RWPE2 (cell line): ENCODE measurements around the gene BMERB1.

Experiments used
- ATAC-seq: fragments of 200-7000 bp; cut with Tn5 transposase; 3 replicates; pipeline ENCODE4 v1.9.1; 2021; ENCODE audit warnings: low read depth
- DNase-seq: peaks from one replicate; pipeline ENCODE4 v3.0.0-alpha.2; 2020; ENCODE audit warnings: low spot score
- H3K27ac ChIP-seq: fragments of 450-650 bp; 2 replicates; pipeline ENCODE4 v1.5.1; 2017; ENCODE audit warnings: mild to moderate bottlenecking; ENCODE audit not compliant: poor library complexity, severe bottlenecking
- H3K27me3 ChIP-seq: fragments of 250-450 bp; sonication (Bioruptor Pico); 2 replicates; pipeline ENCODE4 v1.5.1; 2021; ENCODE audit warnings: mild to moderate bottlenecking, moderate library complexity; ENCODE audit not compliant: insufficient read depth, poor library complexity, severe bottlenecking
- H3K36me3 ChIP-seq: fragments of 250-450 bp; sonication (Bioruptor Pico); 2 replicates; pipeline ENCODE4 v1.5.1; 2020; ENCODE audit warnings: low read depth, mild to moderate bottlenecking, moderate library complexity
- H3K4me1 ChIP-seq: fragments of 250-450 bp; sonication (Bioruptor Pico); 2 replicates; pipeline ENCODE4 v1.5.1; 2021; ENCODE audit warnings: mild to moderate bottlenecking, moderate library complexity; ENCODE audit not compliant: insufficient read depth, poor library complexity, severe bottlenecking
- H3K4me3 ChIP-seq: fragments of 250-450 bp; sonication (Bioruptor Pico); 2 replicates; pipeline ENCODE4 v1.5.1; 2021; ENCODE audit warnings: mild to moderate bottlenecking, moderate library complexity; ENCODE audit not compliant: severe bottlenecking
- H3K9me3 ChIP-seq: fragments of 250-450 bp; sonication (Bioruptor Pico); 2 replicates; pipeline ENCODE4 v1.5.1; 2021; ENCODE audit warnings: mild to moderate bottlenecking, moderate library complexity; ENCODE audit not compliant: severe bottlenecking
- TF ChIP-seq, protein P1 (sequence below): fragments of 450-650 bp; IDR thresholded peaks from one replicate; pipeline ENCODE4 v1.5.1; 2017; ENCODE audit warnings: mild to moderate bottlenecking, moderate library complexity; ENCODE audit not compliant: poor library complexity, severe bottlenecking

The BMERB1 gene

DNA sequence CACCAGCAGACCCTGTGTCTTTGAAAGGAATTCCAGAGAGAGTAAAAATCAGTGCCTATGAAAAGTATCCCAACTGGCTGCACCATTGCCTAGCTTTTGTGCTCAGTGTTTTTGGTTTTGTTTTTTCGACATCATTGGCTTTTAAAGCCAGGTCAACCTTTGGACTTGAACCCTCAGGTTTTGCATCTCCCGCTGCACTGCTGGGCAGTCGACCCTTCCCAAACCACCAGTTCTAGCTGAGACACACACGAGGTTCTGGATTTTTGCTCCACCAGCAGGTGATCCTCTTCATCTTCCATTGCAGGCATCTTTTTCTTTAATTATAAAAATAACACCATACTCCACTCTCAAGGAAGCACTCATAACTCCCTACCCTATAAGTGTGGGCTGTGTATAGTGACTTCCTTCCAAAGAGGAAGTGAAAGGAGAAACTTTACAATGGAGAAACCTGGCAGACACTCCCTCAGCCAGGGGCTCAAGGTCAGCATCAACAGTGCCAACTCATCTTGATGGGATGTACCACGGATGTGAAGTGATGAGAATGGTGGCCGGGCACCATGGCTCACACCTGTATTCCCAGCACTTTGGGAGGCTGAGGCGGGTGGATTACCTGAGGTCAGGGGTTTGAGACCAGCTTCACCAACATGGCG is 57.8 kb downstream of the BMERB1 start:
- TF ChIP-seq, protein P1, sequence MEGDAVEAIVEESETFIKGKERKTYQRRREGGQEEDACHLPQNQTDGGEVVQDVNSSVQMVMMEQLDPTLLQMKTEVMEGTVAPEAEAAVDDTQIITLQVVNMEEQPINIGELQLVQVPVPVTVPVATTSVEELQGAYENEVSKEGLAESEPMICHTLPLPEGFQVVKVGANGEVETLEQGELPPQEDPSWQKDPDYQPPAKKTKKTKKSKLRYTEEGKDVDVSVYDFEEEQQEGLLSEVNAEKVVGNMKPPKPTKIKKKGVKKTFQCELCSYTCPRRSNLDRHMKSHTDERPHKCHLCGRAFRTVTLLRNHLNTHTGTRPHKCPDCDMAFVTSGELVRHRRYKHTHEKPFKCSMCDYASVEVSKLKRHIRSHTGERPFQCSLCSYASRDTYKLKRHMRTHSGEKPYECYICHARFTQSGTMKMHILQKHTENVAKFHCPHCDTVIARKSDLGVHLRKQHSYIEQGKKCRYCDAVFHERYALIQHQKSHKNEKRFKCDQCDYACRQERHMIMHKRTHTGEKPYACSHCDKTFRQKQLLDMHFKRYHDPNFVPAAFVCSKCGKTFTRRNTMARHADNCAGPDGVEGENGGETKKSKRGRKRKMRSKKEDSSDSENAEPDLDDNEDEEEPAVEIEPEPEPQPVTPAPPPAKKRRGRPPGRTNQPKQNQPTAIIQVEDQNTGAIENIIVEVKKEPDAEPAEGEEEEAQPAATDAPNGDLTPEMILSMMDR: no peak
- no peak overlapping the region for H3K4me3 ChIP-seq
- peaks cover 4% of the 10 kb centered on the region for H3K4me1 ChIP-seq
- DNase-seq (no peak), ATAC-seq (no peak)
- H3K36me3 ChIP-seq: no peaks in the 10 kb centered on the region
- no peaks in the 10 kb centered on the region for H3K9me3 ChIP-seq
- H3K27me3 ChIP-seq: no peaks in the 10 kb centered on the region
- no peak overlapping the region for H3K27ac ChIP-seq

DNA sequence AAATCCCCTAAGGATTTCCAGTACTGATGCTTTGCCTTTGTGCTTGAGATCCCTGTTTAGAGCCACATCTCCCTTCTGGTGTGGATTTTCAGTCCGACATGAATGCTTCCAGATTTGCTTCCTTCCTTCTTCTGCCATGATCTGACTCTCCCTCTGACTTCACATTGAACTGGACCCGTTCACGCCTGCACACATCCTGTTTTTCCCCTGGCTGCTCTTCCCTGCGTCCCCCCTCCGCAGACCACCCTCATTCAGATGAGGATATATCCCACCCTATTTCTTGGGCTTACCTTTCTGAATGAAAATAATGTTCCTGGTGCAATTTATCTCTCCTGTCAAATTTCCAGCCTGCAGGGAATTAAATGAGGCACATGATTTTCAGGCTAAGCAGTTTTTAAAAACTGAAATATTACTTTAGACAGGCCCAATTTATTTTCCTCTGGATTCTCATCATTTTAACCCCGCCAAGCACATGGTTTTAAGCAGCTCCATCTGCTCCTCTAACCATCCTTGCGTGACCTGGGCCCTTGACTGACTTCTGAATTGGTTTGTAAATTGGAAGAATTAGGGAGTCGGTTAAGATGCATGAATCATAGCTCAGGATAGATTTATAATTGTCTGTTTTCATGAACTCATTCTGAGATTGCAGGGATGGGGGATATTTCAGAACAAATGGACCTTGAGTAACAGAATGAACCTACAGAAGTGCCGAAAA is 59.2 kb downstream of the BMERB1 start:
- ATAC-seq (no peak), DNase-seq (no peak)
- Histone ChIP-seq H3K9me3 (no peaks in the 10 kb centered on the region), H3K4me3 (no peak overlapping the region), H3K4me1 (peaks cover 4% of the 10 kb centered on the region), H3K36me3 (no peaks in the 10 kb centered on the region), H3K27me3 (no peaks in the 10 kb centered on the region), H3K27ac (no peak overlapping the region)
- TF ChIP-seq, protein P1: no peak

DNA sequence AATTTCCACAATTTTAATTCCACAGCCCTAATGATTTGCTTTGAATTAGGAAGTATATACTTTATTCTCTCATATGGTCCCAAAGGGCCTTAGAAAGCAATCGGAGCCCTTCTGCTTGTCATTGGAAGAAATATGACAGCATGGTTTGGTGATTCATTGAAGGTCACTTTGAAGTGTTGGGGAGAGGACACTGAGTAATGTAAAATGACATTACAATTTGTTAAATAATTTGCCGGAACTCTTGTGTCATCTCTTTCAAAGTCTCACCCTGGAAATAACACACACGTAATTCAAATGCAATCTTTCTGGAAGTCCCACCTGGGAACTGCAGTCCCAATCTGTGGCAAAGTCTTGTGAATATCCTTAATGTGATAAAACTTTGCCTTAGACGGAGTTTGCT is 59.8 kb downstream of the BMERB1 start:
- no peak for DNase-seq
- H3K9me3 ChIP-seq: no peaks in the 10 kb centered on the region
- no peaks in the 10 kb centered on the region for H3K27me3 ChIP-seq
- H3K4me3 ChIP-seq: no peak overlapping the region
- no peaks in the 10 kb centered on the region for H3K36me3 ChIP-seq
- ATAC-seq: no peak
- H3K4me1 ChIP-seq: peaks cover 2% of the 10 kb centered on the region
- no peak overlapping the region for H3K27ac ChIP-seq
- TF ChIP-seq, protein P1: no peak

DNA sequence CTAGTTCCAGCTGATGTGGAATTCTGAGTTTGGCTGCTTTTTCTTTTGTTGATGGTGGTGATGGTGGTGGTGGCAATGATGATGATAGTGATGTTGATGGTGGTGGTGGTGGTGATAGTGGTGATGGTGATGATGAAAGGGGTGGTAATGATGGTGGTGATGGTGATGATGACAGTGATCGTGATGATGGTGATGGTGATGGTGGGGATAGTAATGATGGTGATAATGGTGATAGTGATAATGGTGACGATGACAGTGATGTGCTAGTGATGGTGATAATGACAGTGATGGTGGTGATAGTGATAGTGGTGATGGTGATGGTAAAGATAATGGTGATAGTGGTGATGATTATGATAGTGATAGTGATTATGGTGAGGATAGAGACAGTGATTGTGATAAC is 61.5 kb downstream of the BMERB1 start:
- H3K4me1 ChIP-seq: no peaks in the 10 kb centered on the region
- H3K36me3 ChIP-seq: no peaks in the 10 kb centered on the region
- H3K9me3 ChIP-seq: no peaks in the 10 kb centered on the region
- TF ChIP-seq, protein P1: no peak
- no peak for ATAC-seq
- H3K4me3 ChIP-seq: no peak overlapping the region
- H3K27ac ChIP-seq: no peak overlapping the region
- no peak for DNase-seq
- no peaks in the 10 kb centered on the region for H3K27me3 ChIP-seq
